ENCODE results near the gene MBD3L1. TPM values are rescaled to one million over a fixed set of nuclear protein-coding genes. Genes with fewer than 3 reads are reported as not detected.

MBD3L1 gene
- total and polyA plus RNA-seq, 2 of the 13 experiments (the other 11 are each of a cell fraction or from before 2014, with no cell fraction given) = not detected

DNA sequence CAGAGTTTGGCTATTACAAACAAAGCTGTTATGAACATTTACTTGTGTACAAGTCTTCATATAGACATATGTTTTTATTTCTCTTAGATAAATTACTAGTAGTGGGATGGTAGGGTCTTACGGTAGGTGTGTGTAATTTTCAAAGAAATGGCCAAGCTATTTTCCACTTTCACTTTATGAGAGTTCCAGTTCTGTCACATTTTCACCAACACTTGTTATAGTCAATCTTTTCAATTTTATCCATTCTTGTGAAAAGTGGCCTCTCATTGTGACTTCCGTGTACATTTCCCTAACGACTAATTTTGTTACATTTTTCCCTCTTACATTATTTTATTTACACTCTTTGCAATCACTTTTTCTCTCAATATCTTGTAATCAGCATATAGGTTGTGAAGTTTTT, 18.3 kb downstream of the MBD3L1 start (continued):
- TF ChIP-seq ZNF556 (CRISPR knock-in tag; IDR thresholded peaks at IDR 0.05; ENCODE audit: borderline replicate concordance) = no peak
- no peak for TF ChIP-seq TARDBP (CRISPR knock-in tag; IDR thresholded peaks at IDR 0.05)
- TF ChIP-seq ZNF234 (CRISPR knock-in tag; conservative IDR thresholded peaks at IDR 0.05) = no peak
- no peak for TF ChIP-seq GLMP (CRISPR knock-in tag; IDR thresholded peaks at IDR 0.05; ENCODE audit: borderline replicate concordance)
- no peak for TF ChIP-seq RNF2 (conservative IDR thresholded peaks at IDR 0.05; ENCODE audit: low read depth)
- no peak for TF ChIP-seq PLSCR1 (CRISPR knock-in tag; IDR thresholded peaks at IDR 0.05; ENCODE audit: borderline replicate concordance)
- TF ChIP-seq MXI1 (IDR thresholded peaks at IDR 0.05; ENCODE audit: borderline replicate concordance, low read depth, low read length) = no peak
- no peak for TF ChIP-seq ZNF33A (CRISPR knock-in tag; IDR thresholded peaks at IDR 0.05; ENCODE audit: borderline replicate concordance)
- TF ChIP-seq PHF21A (CRISPR knock-in tag; IDR thresholded peaks at IDR 0.05) = no peak
- TF ChIP-seq ZNF788 (CRISPR knock-in tag; IDR thresholded peaks at IDR 0.05; ENCODE audit: borderline replicate concordance) = no peak

DNA sequence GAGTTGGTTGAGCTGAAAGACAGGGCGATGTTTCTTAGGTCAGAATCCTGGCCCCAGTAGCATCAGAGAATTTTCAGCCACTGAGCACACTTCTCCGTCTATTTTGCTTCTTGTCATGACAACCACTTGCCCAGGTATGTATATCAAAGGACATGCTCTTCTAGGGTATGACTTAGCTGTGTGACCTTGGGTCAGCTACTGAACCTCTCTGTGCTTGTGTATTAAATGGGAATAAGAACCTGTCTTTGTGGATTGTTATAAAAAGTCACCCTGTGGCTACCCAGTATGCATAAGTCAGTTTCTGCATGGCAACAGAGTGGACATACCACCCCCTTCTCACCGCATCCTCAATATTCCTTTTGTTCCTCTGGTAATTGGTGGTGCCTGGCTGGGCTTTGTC, 26.1 kb downstream of the MBD3L1 start:
- no peak overlapping the region for H3K4me2 ChIP-seq (ENCODE audit: low read depth, low read length)
- DNase-seq (ENCODE audit: low spot score) (no peak), ATAC-seq (no peak), FAIRE-seq (no peak)
- H3K9me3 ChIP-seq (ENCODE audit: low read length) = peaks cover 70% of the 10 kb centered on the region
- no peaks in the 10 kb centered on the region for H3K4me1 ChIP-seq (ENCODE audit: insufficient read depth, low read length)
- ChIA-PET CTCF (ENCODE audit: low intra/inter-chr PET ratio, low total read pairs) (no interaction called here), POLR2A (no interaction called here)
- H3K27ac ChIP-seq (ENCODE audit: extremely low read length, insufficient read depth, low read length) = no peak overlapping the region
- H2AFZ ChIP-seq (ENCODE audit: low read length) = no peak overlapping the region
- no peak overlapping the region for H3K4me3 ChIP-seq (replicated peaks in 1 of 3; ENCODE audit: insufficient read depth in 1 of 3, low read depth in 2 of 3, low read length in 3 of 3)
- 40% methylated on average over 3 of the region's 3 CpGs for WGBS (ENCODE audit: low lambda C conversion rate)
- TF ChIP-seq ZIK1 (CRISPR knock-in tag; IDR thresholded peaks at IDR 0.05; ENCODE audit: borderline replicate concordance, low read depth) (no peak), WIZ (CRISPR knock-in tag; IDR thresholded peaks at IDR 0.05) (no peak), ASH2L (IDR thresholded peaks at IDR 0.05; ENCODE audit: insufficient read length, low read depth, low read length) (no peak)
- H4K20me1 ChIP-seq (ENCODE audit: insufficient read depth, low read length) = no peaks in the 10 kb centered on the region
- in situ Hi-C loops (cut with HindIII; ENCODE audit: extremely low pct_ligation_motif_present, low pct_unique_long_range_greater_than_20kb) (no loop called here), intact Hi-C loops (cut with micrococcal nuclease; ENCODE audit: unreplicated experiment) (no loop called here)
- H3K9ac ChIP-seq (ENCODE audit: insufficient read depth, low read depth, low read length) = no peak overlapping the region
- no peaks in the 10 kb centered on the region for H3K79me2 ChIP-seq (ENCODE audit: insufficient read depth, low read length)
- BruUV-seq (replicated peaks) = no TSS peak
- no peaks in the 10 kb centered on the region for H3K36me3 ChIP-seq (replicated peaks in 1 of 2; ENCODE audit: control insufficient read depth in 1 of 2, insufficient read depth in 2 of 2, low read length in 2 of 2)
- no peaks in the 10 kb centered on the region for H3K27me3 ChIP-seq (ENCODE audit: control insufficient read depth in 1 of 2, insufficient read depth in 2 of 2, low read length in 2 of 2)

All from HepG2 (cell line).